GM23338 (cell line): ENCODE data around the gene SETBP1. TPM values are rescaled to one million over a fixed set of nuclear protein-coding genes. Genes with fewer than 3 reads are reported as not detected.

Experiments
- ATAC-seq: fragments of 200-7000 bp; cut with Tn5 transposase; 3 replicates; pipeline ENCODE4 v1.9.1; 2020
- DNase-seq: peaks from one replicate; pipeline ENCODE4 v3.0.0-alpha.2; 2015; ENCODE audit warnings: low spot score
- H2AFZ ChIP-seq: fragments of 200-600 bp; sonication (generic); 2 replicates; pipeline ENCODE4 v1.8.0; 2016; ENCODE audit warnings: antibody characterized with exemption, mild to moderate bottlenecking, moderate library complexity
- H3F3A ChIP-seq: fragments of 200-600 bp; sonication (generic); replicated peaks from 2 replicates; pipeline ENCODE4 v1.8.0; 2017; ENCODE audit warnings: antibody characterized with exemption, mixed run types, low read depth
- H3K27ac ChIP-seq: fragments of 200-600 bp; sonication (generic); 2 replicates; pipeline ENCODE4 v1.6.1; 2016; ENCODE audit warnings: low read depth
- H3K27me3 ChIP-seq: fragments of 200-600 bp; sonication (generic); 2 replicates; pipeline ENCODE4 v1.8.0; 2016; ENCODE audit warnings: mild to moderate bottlenecking, mixed run types, moderate library complexity; ENCODE audit not compliant: insufficient read depth
- H3K36me3 ChIP-seq: fragments of 200-600 bp; sonication (generic); 2 replicates; pipeline ENCODE4 v1.8.0; 2016; ENCODE audit warnings: mild to moderate bottlenecking; ENCODE audit not compliant: insufficient read depth
- H3K4me1 ChIP-seq: fragments of 200-600 bp; sonication (generic); 2 replicates; pipeline ENCODE4 v1.8.0; 2016; ENCODE audit warnings: mild to moderate bottlenecking, moderate library complexity; ENCODE audit not compliant: insufficient read depth
- H3K4me2 ChIP-seq: fragments of 200-600 bp; sonication (generic); 2 replicates; pipeline ENCODE4 v1.7.1; 2017; ENCODE audit warnings: mixed run types
- H3K4me3 ChIP-seq: fragments of 200-600 bp; sonication (generic); 2 replicates; pipeline ENCODE4 v1.6.1; 2016; ENCODE audit warnings: mixed run types
- H3K79me2 ChIP-seq: fragments of 200-600 bp; sonication (generic); replicated peaks from 2 replicates; pipeline ENCODE4 v1.8.0; 2017; ENCODE audit warnings: mild to moderate bottlenecking; ENCODE audit not compliant: insufficient read depth
- H3K9me2 ChIP-seq: fragments of 200-600 bp; sonication (generic); 2 replicates; pipeline ENCODE4 v1.8.0; 2017; ENCODE audit not compliant: insufficient read depth
- H4K20me1 ChIP-seq: fragments of 200-600 bp; sonication (generic); replicated peaks from 2 replicates; pipeline ENCODE4 v1.8.0; 2017; ENCODE audit warnings: mild to moderate bottlenecking; ENCODE audit not compliant: insufficient read depth
- H3K27ac Mint-ChIP-seq: 2 replicates; pipeline ENCODE4 v1.8.0; 2020; ENCODE audit warnings: inconsistent platforms, mild to moderate bottlenecking, moderate library complexity, mixed read lengths
- H3K27me3 Mint-ChIP-seq: 3 replicates; pipeline ENCODE4 v1.8.0; 2022; ENCODE audit warnings: low read depth, mild to moderate bottlenecking, moderate library complexity, mixed read lengths, inconsistent platforms; ENCODE audit not compliant: insufficient read depth, poor library complexity
- H3K36me3 Mint-ChIP-seq: 3 replicates; pipeline ENCODE4 v1.8.0; 2021; ENCODE audit warnings: low read depth, mild to moderate bottlenecking, inconsistent platforms, moderate library complexity, mixed read lengths
- H3K4me1 Mint-ChIP-seq: 3 replicates; pipeline ENCODE4 v1.8.0; 2020; ENCODE audit warnings: mild to moderate bottlenecking, inconsistent platforms, mixed read lengths
- H3K4me3 Mint-ChIP-seq: 3 replicates; pipeline ENCODE4 v1.8.0; 2021; ENCODE audit warnings: moderate library complexity, mild to moderate bottlenecking, inconsistent platforms, mixed read lengths
- H3K9me3 Mint-ChIP-seq: 3 replicates; pipeline ENCODE4 v1.8.0; 2020; ENCODE audit warnings: moderate library complexity, mild to moderate bottlenecking, inconsistent platforms, mixed read lengths
- CREB1 ChIP-seq: fragments of 250-450 bp; sonication (Bioruptor Pico); IDR thresholded peaks from 2 replicates; pipeline ENCODE4 v1.5.0; 2020; ENCODE audit warnings: low read depth, mild to moderate bottlenecking, moderate library complexity
- CTCF ChIP-seq, 2 experiments: fragments of 200-600 bp in 1 of 2; sonication (generic) in 1 of 2; conservative IDR thresholded peaks; 2 replicates each; pipeline versions ENCODE4 v1.5.1 to v1.6.1; 2016 to 2017; ENCODE audit warnings: antibody characterized with exemption in 2 of 2, low read depth in 2 of 2, mild to moderate bottlenecking in 2 of 2, moderate library complexity in 1 of 2
- ETS1 ChIP-seq: IDR thresholded peaks from 2 replicates; pipeline ENCODE4 v1.6.1; 2016; ENCODE audit warnings: antibody characterized with exemption
- EZH2 ChIP-seq: fragments of 200-600 bp; sonication (generic); IDR thresholded peaks from one replicate; pipeline ENCODE4 v1.8.0; 2017; ENCODE audit warnings: antibody characterized with exemption, mild to moderate bottlenecking, low read depth; ENCODE audit not compliant: unreplicated experiment
- EZH2phosphoT487 ChIP-seq: fragments of 200-600 bp; sonication (generic); IDR thresholded peaks from one replicate; pipeline ENCODE4 v1.8.1; 2018; ENCODE audit warnings: antibody characterized with exemption; ENCODE audit not compliant: unreplicated experiment
- JUNB ChIP-seq: IDR thresholded peaks from one replicate; pipeline ENCODE4 v1.6.1; 2016; ENCODE audit warnings: antibody characterized with exemption; ENCODE audit not compliant: unreplicated experiment
- POLR2AphosphoS5 ChIP-seq: IDR thresholded peaks from 2 replicates; pipeline ENCODE4 v1.6.1; 2016; ENCODE audit warnings: antibody characterized with exemption, low read depth
- REST ChIP-seq: IDR thresholded peaks from one replicate; pipeline ENCODE4 v1.6.1; 2018; ENCODE audit warnings: antibody characterized with exemption; ENCODE audit not compliant: unreplicated experiment
- STAT1 ChIP-seq: IDR thresholded peaks from one replicate; pipeline ENCODE4 v1.6.1; 2016; ENCODE audit warnings: antibody characterized with exemption; ENCODE audit not compliant: unreplicated experiment
- ZNF114 ChIP-seq: fragments of 250-450 bp; sonication (Bioruptor Pico); IDR thresholded peaks from 2 replicates; pipeline ENCODE4 v1.5.0; 2020; ENCODE audit warnings: mild to moderate bottlenecking, moderate library complexity
- ZNF331 ChIP-seq: fragments of 250-450 bp; sonication (Bioruptor Pico); IDR thresholded peaks from 2 replicates; pipeline ENCODE4 v1.5.0; 2020; ENCODE audit warnings: low read depth, mild to moderate bottlenecking, moderate library complexity
- ZNF462 ChIP-seq: fragments of 250-450 bp; sonication (Bioruptor Pico); IDR thresholded peaks from 2 replicates; pipeline ENCODE4 v1.5.0; 2020; ENCODE audit warnings: mild to moderate bottlenecking, moderate library complexity
- polyA plus RNA-seq: library from polyadenylated mRNA; unstranded; fragments of >200 nt; fragmentation: Nextera tagmentation; extraction: Ambion mirVana; gene quantifications from 2 replicates; pipeline ENCODE4 v1.2.1, GENCODE V29; 2016
- total RNA-seq: library from RNA; depleted of rRNA; stranded (reverse); fragments of >200 nt; shearing (Covaris generic); gene quantifications from 2 replicates; pipeline ENCODE4 v1.2.3, GENCODE V29; 2014

Gene SETBP1
- total and polyA plus RNA-seq, 2 experiments from 2014 or later: 1.6 to 5.5 TPM

GRCh38 chr18:44716697-44717163 is 36.0 kb downstream of the SETBP1 start:
- Histone ChIP-seq H3K4me1 (peaks cover 28% of the 10 kb centered on the region), H3K9me2 (peaks cover 3% of the 10 kb centered on the region; the same call in 1 of the 2 replicates), H3K79me2 (no peaks in the 10 kb centered on the region), H3K27me3 (no peaks in the 10 kb centered on the region), H3K4me3 (no peak overlapping the region), H3K36me3 (no peaks in the 10 kb centered on the region), H4K20me1 (no peaks in the 10 kb centered on the region), H3K4me2 (no peak overlapping the region), H2AFZ (no peak overlapping the region), H3F3A (no peaks in the 10 kb centered on the region), H3K27ac (no peak overlapping the region)
- Mint-ChIP-seq H3K27ac (no peak overlapping the region), H3K4me1 (peaks cover 36% of the 10 kb centered on the region), H3K9me3 (no peaks in the 10 kb centered on the region), H3K27me3 (peaks cover 2% of the 10 kb centered on the region), H3K4me3 (no peak overlapping the region), H3K36me3 (peaks cover 16% of the 10 kb centered on the region)
- DNase-seq (no peak), ATAC-seq (no peak)
- TF ChIP-seq REST (no peak), ZNF114 (CRISPR knock-in tag) (no peak), ZNF462 (CRISPR knock-in tag) (no peak), ZNF331 (no peak), CREB1 (CRISPR knock-in tag) (no peak), CTCF (conservative IDR thresholded peaks at IDR 0.05; ENCODE audit: low read depth in 2 of 2) (no peak), JUNB (no peak), EZH2phosphoT487 (no peak), ETS1 (no peak), POLR2AphosphoS5 (no peak), STAT1 (no peak), EZH2 (no peak)
